Sigmoid colon (tissue), 4 donors: ENCODE measurements around the gene AGMAT.

Source experiments
- EP300 ChIP-seq, 4 donors: sonication (generic); formaldehyde crosslinking; IDR thresholded peaks; one replicate each; pipeline ENCODE4 v1.6.1; 2017; ENCODE audit warnings: antibody characterized with exemption in 4 of 4
- TF ChIP-seq, protein P1 (sequence below), 4 experiments: fragments of 450-650 bp in 3 of 4; fragments of 200-600 bp in 1 of 4; IDR thresholded peaks; one replicate each; pipeline ENCODE4 v1.5.1; 2016 to 2019; ENCODE audit warnings: antibody characterized with exemption in 4 of 4, mild to moderate bottlenecking in 3 of 4, moderate library complexity in 2 of 4

DNA sequence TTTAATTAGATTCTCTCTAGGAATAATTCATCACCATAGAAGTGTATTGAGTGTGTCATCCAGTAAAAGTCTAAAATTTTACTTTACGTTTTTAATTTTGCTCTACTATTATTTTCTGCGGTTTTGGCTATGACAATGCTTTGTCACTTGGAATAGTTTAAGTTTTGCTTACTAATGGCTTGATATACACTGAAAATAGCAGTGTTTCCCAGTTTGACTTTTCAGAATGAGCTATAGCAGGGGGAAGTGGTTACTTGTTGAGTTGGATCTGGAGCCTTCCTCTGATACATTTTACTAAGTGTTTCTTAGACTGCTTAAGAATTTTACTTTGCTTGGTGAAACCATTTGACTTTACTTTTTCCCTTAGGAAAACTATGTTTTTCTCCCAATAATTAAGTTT lies 53.2 kb downstream of the AGMAT start:
- no peak for TF ChIP-seq EP300 (IDR thresholded peaks at IDR 0.05)
- TF ChIP-seq, protein P1, sequence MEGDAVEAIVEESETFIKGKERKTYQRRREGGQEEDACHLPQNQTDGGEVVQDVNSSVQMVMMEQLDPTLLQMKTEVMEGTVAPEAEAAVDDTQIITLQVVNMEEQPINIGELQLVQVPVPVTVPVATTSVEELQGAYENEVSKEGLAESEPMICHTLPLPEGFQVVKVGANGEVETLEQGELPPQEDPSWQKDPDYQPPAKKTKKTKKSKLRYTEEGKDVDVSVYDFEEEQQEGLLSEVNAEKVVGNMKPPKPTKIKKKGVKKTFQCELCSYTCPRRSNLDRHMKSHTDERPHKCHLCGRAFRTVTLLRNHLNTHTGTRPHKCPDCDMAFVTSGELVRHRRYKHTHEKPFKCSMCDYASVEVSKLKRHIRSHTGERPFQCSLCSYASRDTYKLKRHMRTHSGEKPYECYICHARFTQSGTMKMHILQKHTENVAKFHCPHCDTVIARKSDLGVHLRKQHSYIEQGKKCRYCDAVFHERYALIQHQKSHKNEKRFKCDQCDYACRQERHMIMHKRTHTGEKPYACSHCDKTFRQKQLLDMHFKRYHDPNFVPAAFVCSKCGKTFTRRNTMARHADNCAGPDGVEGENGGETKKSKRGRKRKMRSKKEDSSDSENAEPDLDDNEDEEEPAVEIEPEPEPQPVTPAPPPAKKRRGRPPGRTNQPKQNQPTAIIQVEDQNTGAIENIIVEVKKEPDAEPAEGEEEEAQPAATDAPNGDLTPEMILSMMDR (IDR thresholded peaks at IDR 0.05): no peak
